ENCODE measurements around the gene BNIP5.

- TF ChIP-seq CTCF (IDR thresholded peaks at IDR 0.05) (no peak), POLR2A (IDR thresholded peaks at IDR 0.05) (no peak)
These were observed at the start of gene BNIP5 for GRCh38 chr6:36336779-36337241.

Measured in ovary (tissue), 3 donors.